ENCODE measurements around the gene SIN3B. TPM values are rescaled to one million over a fixed set of nuclear protein-coding genes. Genes with fewer than 3 reads are reported as not detected.

The SIN3B gene
- total RNA-seq, 1 donor from 2014 or later, result 84.8 TPM

DNA sequence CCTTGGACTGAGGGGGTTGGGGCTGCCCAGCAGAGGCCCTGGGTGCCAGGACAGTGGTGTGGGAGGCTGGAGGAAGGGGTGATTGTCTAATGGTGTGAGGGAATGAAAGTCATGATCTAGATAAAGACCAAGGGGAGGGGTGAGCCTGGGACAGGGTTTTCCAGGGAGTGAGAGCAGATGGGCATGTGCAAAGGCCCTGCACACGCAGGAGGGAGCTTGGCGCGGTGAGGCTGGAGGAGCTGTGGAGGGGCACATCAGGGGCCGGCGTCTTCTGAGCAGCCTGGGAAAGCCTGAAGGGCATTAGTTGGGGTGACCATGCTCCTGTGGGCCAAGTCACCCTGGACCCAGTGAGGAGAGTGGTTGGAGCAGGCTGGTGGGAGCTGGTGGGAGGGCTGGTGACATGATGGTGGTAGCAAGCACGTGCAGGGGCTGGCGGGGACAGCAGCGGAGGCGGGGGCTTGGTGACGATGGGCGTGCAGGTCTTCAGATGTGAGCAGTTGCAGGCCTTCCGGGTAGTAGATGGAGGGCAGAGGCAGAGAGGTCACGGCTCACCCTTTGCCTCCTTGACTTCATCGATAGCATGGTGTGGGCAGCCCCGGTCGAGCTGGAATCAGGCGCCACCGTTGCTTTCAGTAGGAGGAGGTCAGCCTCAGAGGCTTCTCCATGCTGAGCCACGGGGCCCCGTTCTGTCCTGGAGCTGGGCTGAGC, 39.4 kb downstream of the SIN3B start:
- Mint-ChIP-seq H3K27ac (ENCODE audit: unreplicated experiment) (no peak overlapping the region), H3K4me3 (ENCODE audit: unreplicated experiment) (no peak overlapping the region), H3K4me1 (ENCODE audit: unreplicated experiment) (peaks cover 10% of the 10 kb centered on the region), H3K36me3 (ENCODE audit: low read depth, unreplicated experiment) (peaks cover 33% of the 10 kb centered on the region), H3K27me3 (ENCODE audit: unreplicated experiment) (peaks cover 5% of the 10 kb centered on the region), H3K9me3 (ENCODE audit: unreplicated experiment) (no peaks in the 10 kb centered on the region)
- DNase-seq (ENCODE audit: low spot score), result no peak
- TF ChIP-seq, protein P1, sequence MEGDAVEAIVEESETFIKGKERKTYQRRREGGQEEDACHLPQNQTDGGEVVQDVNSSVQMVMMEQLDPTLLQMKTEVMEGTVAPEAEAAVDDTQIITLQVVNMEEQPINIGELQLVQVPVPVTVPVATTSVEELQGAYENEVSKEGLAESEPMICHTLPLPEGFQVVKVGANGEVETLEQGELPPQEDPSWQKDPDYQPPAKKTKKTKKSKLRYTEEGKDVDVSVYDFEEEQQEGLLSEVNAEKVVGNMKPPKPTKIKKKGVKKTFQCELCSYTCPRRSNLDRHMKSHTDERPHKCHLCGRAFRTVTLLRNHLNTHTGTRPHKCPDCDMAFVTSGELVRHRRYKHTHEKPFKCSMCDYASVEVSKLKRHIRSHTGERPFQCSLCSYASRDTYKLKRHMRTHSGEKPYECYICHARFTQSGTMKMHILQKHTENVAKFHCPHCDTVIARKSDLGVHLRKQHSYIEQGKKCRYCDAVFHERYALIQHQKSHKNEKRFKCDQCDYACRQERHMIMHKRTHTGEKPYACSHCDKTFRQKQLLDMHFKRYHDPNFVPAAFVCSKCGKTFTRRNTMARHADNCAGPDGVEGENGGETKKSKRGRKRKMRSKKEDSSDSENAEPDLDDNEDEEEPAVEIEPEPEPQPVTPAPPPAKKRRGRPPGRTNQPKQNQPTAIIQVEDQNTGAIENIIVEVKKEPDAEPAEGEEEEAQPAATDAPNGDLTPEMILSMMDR (IDR thresholded peaks at IDR 0.05; ENCODE audit: unreplicated experiment), result no peak

DNA sequence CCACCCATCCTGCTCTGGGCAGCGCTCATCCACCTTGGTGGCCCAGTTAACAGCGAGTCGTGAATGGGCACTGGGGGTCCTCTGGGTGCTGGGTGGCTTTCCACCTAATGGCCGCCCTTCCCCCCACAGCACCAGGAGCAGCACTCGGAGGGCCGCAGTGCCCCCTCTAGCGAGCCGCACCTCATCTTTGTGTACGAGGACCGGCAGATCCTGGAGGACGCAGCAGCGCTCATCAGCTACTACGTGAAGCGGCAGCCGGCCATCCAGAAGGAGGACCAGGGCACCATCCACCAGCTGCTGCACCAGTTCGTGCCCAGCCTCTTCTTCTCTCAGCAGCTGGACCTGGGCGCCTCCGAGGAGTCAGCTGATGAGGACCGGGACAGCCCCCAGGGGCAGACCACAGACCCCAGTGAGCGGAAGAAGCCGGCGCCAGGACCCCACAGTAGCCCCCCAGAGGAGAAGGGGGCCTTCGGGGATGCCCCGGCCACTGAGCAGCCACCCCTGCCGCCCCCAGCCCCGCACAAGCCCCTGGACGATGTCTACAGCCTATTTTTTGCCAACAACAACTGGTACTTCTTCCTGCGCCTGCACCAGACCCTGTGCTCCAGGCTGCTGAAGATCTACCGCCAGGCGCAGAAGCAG, 40.3 kb downstream of the SIN3B start:
- TF ChIP-seq, protein P1 (IDR thresholded peaks at IDR 0.05; ENCODE audit: unreplicated experiment), result no peak
- H3K27ac Mint-ChIP-seq (ENCODE audit: unreplicated experiment), result no peak overlapping the region
- peaks cover 38% of the 10 kb centered on the region for H3K36me3 Mint-ChIP-seq (ENCODE audit: low read depth, unreplicated experiment)
- peaks cover 8% of the 10 kb centered on the region for H3K27me3 Mint-ChIP-seq (ENCODE audit: unreplicated experiment)
- no peak for DNase-seq (ENCODE audit: low spot score)
- peaks cover 4% of the 10 kb centered on the region for H3K9me3 Mint-ChIP-seq (ENCODE audit: unreplicated experiment)
- H3K4me1 Mint-ChIP-seq (ENCODE audit: unreplicated experiment), result peaks cover 16% of the 10 kb centered on the region
- no peak overlapping the region for H3K4me3 Mint-ChIP-seq (ENCODE audit: unreplicated experiment)

DNA sequence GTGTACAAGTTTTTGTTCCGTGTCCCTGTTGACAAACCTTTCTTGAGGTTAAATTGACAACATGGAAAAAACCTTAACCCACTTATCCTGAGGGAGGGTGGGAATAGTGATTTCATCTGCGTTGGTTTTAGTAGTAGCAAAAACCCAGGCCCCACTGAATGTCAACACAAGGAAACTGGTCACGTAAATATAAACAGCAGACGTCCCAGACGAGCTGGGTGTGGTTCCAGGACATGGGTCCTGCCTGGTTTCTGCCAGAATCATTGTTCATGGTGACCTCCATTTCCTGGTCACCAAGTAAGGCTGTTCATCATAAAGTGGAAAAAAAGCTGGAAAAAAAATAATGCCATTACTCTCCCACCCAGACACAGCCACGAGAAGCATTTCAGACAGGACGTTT, 42.7 kb downstream of the SIN3B start:
- H3K27ac Mint-ChIP-seq (ENCODE audit: unreplicated experiment), result peak overlapping the region; percentile 81
- peaks cover 25% of the 10 kb centered on the region for H3K4me1 Mint-ChIP-seq (ENCODE audit: unreplicated experiment)
- TF ChIP-seq, protein P1 (IDR thresholded peaks at IDR 0.05; ENCODE audit: unreplicated experiment), result no peak
- peaks cover 10% of the 10 kb centered on the region for H3K27me3 Mint-ChIP-seq (ENCODE audit: unreplicated experiment)
- peaks cover 42% of the 10 kb centered on the region for H3K36me3 Mint-ChIP-seq (ENCODE audit: low read depth, unreplicated experiment)
- H3K4me3 Mint-ChIP-seq (ENCODE audit: unreplicated experiment), result peak overlapping the region; percentile 12
- peaks cover 5% of the 10 kb centered on the region for H3K9me3 Mint-ChIP-seq (ENCODE audit: unreplicated experiment)
- no peak for DNase-seq (ENCODE audit: low spot score)

DNA sequence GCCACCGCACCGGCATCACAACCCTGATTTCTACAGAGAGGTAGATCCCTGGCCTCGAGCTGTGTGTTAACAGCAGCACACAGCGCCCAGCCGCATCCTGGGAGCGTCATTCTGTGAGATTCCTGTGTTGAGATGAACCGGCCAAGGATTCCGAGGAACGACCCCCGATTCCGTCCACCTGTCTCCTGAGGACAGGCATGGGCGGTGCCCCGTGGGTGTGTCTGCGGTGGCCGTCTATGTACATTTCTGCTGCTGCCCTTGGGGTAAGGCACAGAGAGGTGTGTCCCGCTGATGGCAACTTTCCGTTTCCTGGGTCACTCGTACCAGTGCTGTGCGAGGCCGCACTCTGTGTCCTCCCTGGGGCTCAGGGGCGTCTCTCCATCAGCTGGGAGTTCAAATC, 43.5 kb downstream of the SIN3B start:
- H3K4me1 Mint-ChIP-seq (ENCODE audit: unreplicated experiment), result peaks cover 25% of the 10 kb centered on the region
- no peak overlapping the region for H3K4me3 Mint-ChIP-seq (ENCODE audit: unreplicated experiment)
- peaks cover 42% of the 10 kb centered on the region for H3K36me3 Mint-ChIP-seq (ENCODE audit: low read depth, unreplicated experiment)
- no peak for DNase-seq (ENCODE audit: low spot score)
- peaks cover 5% of the 10 kb centered on the region for H3K9me3 Mint-ChIP-seq (ENCODE audit: unreplicated experiment)
- no peak overlapping the region for H3K27ac Mint-ChIP-seq (ENCODE audit: unreplicated experiment)
- H3K27me3 Mint-ChIP-seq (ENCODE audit: unreplicated experiment), result peaks cover 10% of the 10 kb centered on the region
- TF ChIP-seq, protein P1 (IDR thresholded peaks at IDR 0.05; ENCODE audit: unreplicated experiment), result no peak

DNA sequence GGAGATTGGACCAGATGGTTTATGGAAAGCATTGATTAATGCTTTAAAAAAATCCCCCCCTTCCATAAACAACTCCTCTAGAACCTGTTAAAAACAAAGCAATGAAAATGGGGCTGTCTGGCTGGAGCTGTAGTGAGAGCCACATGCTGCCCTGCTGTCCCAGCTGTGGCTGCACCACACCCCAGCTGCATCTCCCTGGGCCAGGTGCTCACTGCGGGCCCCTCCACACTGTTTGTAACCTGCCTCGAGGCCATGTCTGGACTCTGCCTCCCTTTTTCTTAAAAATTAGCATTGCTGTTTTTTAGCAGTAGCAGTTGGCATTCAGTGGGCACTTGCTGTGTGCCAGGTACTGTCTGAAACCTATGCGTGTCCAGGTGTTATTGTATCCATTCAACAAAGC, 44.4 kb downstream of the SIN3B start:
- H3K27ac Mint-ChIP-seq (ENCODE audit: unreplicated experiment), result no peak overlapping the region
- DNase-seq (ENCODE audit: low spot score), result no peak
- peaks cover 12% of the 10 kb centered on the region for H3K27me3 Mint-ChIP-seq (ENCODE audit: unreplicated experiment)
- TF ChIP-seq, protein P1 (IDR thresholded peaks at IDR 0.05; ENCODE audit: unreplicated experiment), result no peak
- peaks cover 37% of the 10 kb centered on the region for H3K36me3 Mint-ChIP-seq (ENCODE audit: low read depth, unreplicated experiment)
- H3K4me3 Mint-ChIP-seq (ENCODE audit: unreplicated experiment), result peak overlapping the region; percentile 81
- H3K9me3 Mint-ChIP-seq (ENCODE audit: unreplicated experiment), result peaks cover 5% of the 10 kb centered on the region
- peaks cover 25% of the 10 kb centered on the region for H3K4me1 Mint-ChIP-seq (ENCODE audit: unreplicated experiment)

Data from endothelial cell (in vitro differentiated cells).